H9 (cell line): ENCODE results near the gene OR2AT4. TPM values are rescaled to one million over a fixed set of nuclear protein-coding genes. Genes with fewer than 3 reads are reported as not detected.
A peak's percentile ranks its signal among the peaks of the same experiment; 100 is the strongest.

Experiments
- DNase-seq: peaks from one replicate; pipeline ENCODE4 v3.0.0-alpha.2; 2017
- H2AFZ ChIP-seq: one replicate; pipeline ENCODE4 v1.6.1; 2013; ENCODE audit warnings: mild to moderate bottlenecking, low read length, control low read depth, moderate library complexity
- H2AK5ac ChIP-seq: 2 replicates; pipeline ENCODE4 v1.6.1; 2013; ENCODE audit warnings: low read length, control low read depth, mixed read lengths; ENCODE audit not compliant: insufficient read length
- H2BK120ac ChIP-seq: one replicate; pipeline ENCODE4 v1.6.1; 2013; ENCODE audit warnings: low read depth, mild to moderate bottlenecking, low read length, control low read depth, inconsistent platforms; ENCODE audit not compliant: poor library complexity, severe bottlenecking
- H2BK12ac ChIP-seq: 2 replicates; pipeline ENCODE4 v1.6.1; 2013; ENCODE audit warnings: low read length, control low read depth, mixed read lengths, low read depth; ENCODE audit not compliant: insufficient read length
- H2BK15ac ChIP-seq: 2 replicates; pipeline ENCODE4 v1.6.1; 2013; ENCODE audit warnings: low read depth, low read length, control low read depth
- H2BK20ac ChIP-seq: one replicate; pipeline ENCODE4 v1.6.1; 2013; ENCODE audit warnings: low read depth, mild to moderate bottlenecking, low read length, control low read depth, inconsistent platforms; ENCODE audit not compliant: poor library complexity, severe bottlenecking
- H2BK5ac ChIP-seq: 2 replicates; pipeline ENCODE4 v1.6.1; 2013; ENCODE audit warnings: low read length, control low read depth, mixed read lengths; ENCODE audit not compliant: insufficient read length
- H3K14ac ChIP-seq: 2 replicates; pipeline ENCODE4 v1.6.1; 2013; ENCODE audit warnings: low read length, control low read depth; ENCODE audit not compliant: insufficient read depth
- H3K18ac ChIP-seq: 2 replicates; pipeline ENCODE4 v1.6.1; 2013; ENCODE audit warnings: low read depth, mild to moderate bottlenecking, mixed read lengths, low read length, control low read depth; ENCODE audit not compliant: insufficient read length
- H3K23ac ChIP-seq: 2 replicates; pipeline ENCODE4 v1.6.1; 2013; ENCODE audit warnings: low read length, control low read depth, mixed read lengths, low read depth; ENCODE audit not compliant: insufficient read length
- H3K23me2 ChIP-seq: 2 replicates; pipeline ENCODE4 v1.6.1; 2013; ENCODE audit warnings: low read depth, mild to moderate bottlenecking, mixed read lengths, low read length, control low read depth; ENCODE audit not compliant: insufficient read length, poor library complexity, severe bottlenecking
- H3K27ac ChIP-seq: 2 replicates; pipeline ENCODE4 v1.5.1; 2013; ENCODE audit warnings: low read length, control low read depth, mixed read lengths, low read depth; ENCODE audit not compliant: insufficient read length
- H3K27me3 ChIP-seq: 2 replicates; pipeline ENCODE4 v1.6.1; 2013; ENCODE audit warnings: low read length, control low read depth, inconsistent platforms; ENCODE audit not compliant: insufficient read depth
- H3K4ac ChIP-seq: 2 replicates; pipeline ENCODE4 v1.6.1; 2013; ENCODE audit warnings: low read depth, mild to moderate bottlenecking, control low read depth, inconsistent platforms, low read length, moderate library complexity
- H3K4me1 ChIP-seq: 2 replicates; pipeline ENCODE4 v1.6.1; 2013; ENCODE audit warnings: low read length, control low read depth, inconsistent platforms; ENCODE audit not compliant: insufficient read depth
- H3K4me2 ChIP-seq: 2 replicates; pipeline ENCODE4 v1.6.1; 2013; ENCODE audit warnings: low read length, control low read depth, mixed read lengths; ENCODE audit not compliant: insufficient read length, insufficient read depth
- H3K56ac ChIP-seq: 2 replicates; pipeline ENCODE4 v1.6.1; 2013; ENCODE audit warnings: low read depth, mild to moderate bottlenecking, mixed read lengths, low read length, control low read depth; ENCODE audit not compliant: insufficient read length
- H3K79me1 ChIP-seq: 2 replicates; pipeline ENCODE4 v1.6.1; 2013; ENCODE audit warnings: low read depth, mild to moderate bottlenecking, moderate library complexity, low read length, control low read depth, inconsistent platforms; ENCODE audit not compliant: insufficient read depth, poor library complexity, severe bottlenecking
- H3K79me2 ChIP-seq: 2 replicates; pipeline ENCODE4 v1.6.1; 2013; ENCODE audit warnings: low read length, control low read depth, inconsistent platforms; ENCODE audit not compliant: insufficient read depth
- H3K9ac ChIP-seq: 2 replicates; pipeline ENCODE4 v1.6.1; 2013; ENCODE audit warnings: low read length, control low read depth, mixed read lengths; ENCODE audit not compliant: insufficient read length; ENCODE audit errors: extremely low read depth
- H3K9me3 ChIP-seq: one replicate; pipeline ENCODE4 v1.6.1; 2013; ENCODE audit warnings: low read depth, low read length, inconsistent platforms; ENCODE audit not compliant: control insufficient read depth
- H3T11ph ChIP-seq: one replicate; pipeline ENCODE4 v1.6.1; 2013; ENCODE audit warnings: mild to moderate bottlenecking, low read length, control low read depth, inconsistent platforms
- H4K20me1 ChIP-seq: one replicate; pipeline ENCODE4 v1.6.1; 2013; ENCODE audit not compliant: control insufficient read depth, insufficient read length, insufficient read depth
- H4K5ac ChIP-seq: 2 replicates; pipeline ENCODE4 v1.6.1; 2013; ENCODE audit warnings: low read depth, mild to moderate bottlenecking, mixed read lengths, low read length, control low read depth; ENCODE audit not compliant: insufficient read length
- H4K8ac ChIP-seq: replicated peaks from 2 replicates; pipeline ENCODE4 v1.6.1; 2013; ENCODE audit warnings: low read length, control low read depth, mixed read lengths, low read depth; ENCODE audit not compliant: insufficient read length
- H4K91ac ChIP-seq: 2 replicates; pipeline ENCODE4 v1.6.1; 2013; ENCODE audit warnings: low read depth, mild to moderate bottlenecking, moderate library complexity, mixed read lengths, low read length, control low read depth; ENCODE audit not compliant: insufficient read length
- H3K27ac Mint-ChIP-seq, 3 experiments: 2 replicates in 2 of 3; 3 replicates in 1 of 3; pipeline ENCODE4 v1.8.0; 2020 to 2021; ENCODE audit warnings: mixed read lengths in 3 of 3, mild to moderate bottlenecking in 1 of 3, moderate library complexity in 1 of 3
- H3K27me3 Mint-ChIP-seq: 2 replicates; pipeline ENCODE4 v1.8.0; 2021; ENCODE audit warnings: low read depth, mild to moderate bottlenecking, moderate library complexity, mixed read lengths
- H3K36me3 Mint-ChIP-seq, 3 experiments: 2 replicates in 2 of 3; 3 replicates in 1 of 3; pipeline ENCODE4 v1.8.0; 2020 to 2021; ENCODE audit warnings: low read depth in 3 of 3, mixed read lengths in 3 of 3; ENCODE audit not compliant: insufficient read depth in 1 of 3
- H3K4me1 Mint-ChIP-seq, 2 experiments: 2 replicates each; pipeline ENCODE4 v1.8.0; 2020; ENCODE audit warnings: mixed read lengths in 2 of 2
- H3K4me3 Mint-ChIP-seq, 2 experiments: 2 replicates in 1 of 2; 3 replicates in 1 of 2; pipeline ENCODE4 v1.8.0; 2020 to 2021; ENCODE audit warnings: mild to moderate bottlenecking in 2 of 2, mixed read lengths in 2 of 2, moderate library complexity in 1 of 2
- H3K9me3 Mint-ChIP-seq, 2 experiments: 2 replicates in 1 of 2; 3 replicates in 1 of 2; pipeline ENCODE4 v1.8.0; 2020; ENCODE audit warnings: mild to moderate bottlenecking in 2 of 2, mixed read lengths in 2 of 2, moderate library complexity in 1 of 2
- CTCF ChIP-seq: fragments of 200-600 bp; sonication (generic); conservative IDR thresholded peaks from 3 replicates; pipeline ENCODE4 v1.8.0; 2021; ENCODE audit warnings: antibody characterized with exemption, mild to moderate bottlenecking
- WGBS: extraction: QIAGEN DNeasy Blood & Tissue Kit; methylation state at CpG from one replicate; pipeline ENCODE4 v1.1.7; 2013; ENCODE audit warnings: missing lambda C conversion rate, low lambda C conversion rate, mixed read lengths; ENCODE audit not compliant: insufficient read length; ENCODE audit errors: extremely low coverage; 5-methylcytosine and 5-hydroxymethylcytosine counted together
- total RNA-seq: library from RNA; stranded (reverse); gene quantifications from 2 replicates; pipeline ENCODE4 v1.2.1, GENCODE V29; 2021

The OR2AT4 gene
- total RNA-seq, 1 experiment from 2014 or later: not detected

- no peaks in the 10 kb centered on the region for H4K20me1 ChIP-seq
- no peaks in the 10 kb centered on the region for H3K79me1 ChIP-seq
- H3K56ac ChIP-seq: no peak overlapping the region
- no peaks in the 10 kb centered on the region for H3K27me3 ChIP-seq
- H2AFZ ChIP-seq: no peak overlapping the region
- no peak overlapping the region for H2BK5ac ChIP-seq
- no peak overlapping the region for H3K18ac ChIP-seq
- Mint-ChIP-seq H3K4me1 (peaks cover 3 to 8% of the 10 kb centered on the region in 2 experiments; a peak in 3 of 4 replicates), H3K36me3 (no peaks in the 10 kb centered on the region), H3K9me3 (no peaks in the 10 kb centered on the region), H3K27ac (no peak overlapping the region), H3K4me3 (no peak overlapping the region), H3K27me3 (peaks cover 16% of the 10 kb centered on the region)
- H3K4me1 ChIP-seq: peaks cover 5% of the 10 kb centered on the region
- no peak for TF ChIP-seq CTCF
- no peak overlapping the region for H2BK15ac ChIP-seq
- no peak overlapping the region for H3K27ac ChIP-seq
- no peak overlapping the region for H4K91ac ChIP-seq
- H3K23me2 ChIP-seq: no peaks in the 10 kb centered on the region
- H3K9me3 ChIP-seq: no peaks in the 10 kb centered on the region
- no peak overlapping the region for H3K9ac ChIP-seq
- H2BK20ac ChIP-seq: no peak overlapping the region
- H4K5ac ChIP-seq: no peak overlapping the region
- no peak overlapping the region for H3K4ac ChIP-seq
- H3K4me2 ChIP-seq: no peak overlapping the region
- no CpG with 5 or more reads among the region's 10 CpGs for WGBS
- H4K8ac ChIP-seq: no peak overlapping the region
- H3K23ac ChIP-seq: no peak overlapping the region
- H2BK120ac ChIP-seq: no peak overlapping the region
- H2BK12ac ChIP-seq: no peak overlapping the region
- H2AK5ac ChIP-seq: no peak overlapping the region
- peak; percentile 83 for DNase-seq
- no peak overlapping the region; the same call in 1 of the 2 replicates for H3K14ac ChIP-seq
- H3K79me2 ChIP-seq: no peaks in the 10 kb centered on the region
- H3T11ph ChIP-seq: no peak overlapping the region
These were observed 46.2 kb upstream of the OR2AT4 start for GRCh38 chr11:75142714-75143419.
